NOMO-1 treated with DMSO at 0.1 percent for 48 hours (cell line): ENCODE data around the gene FBXO8.
"Not testable (repeated sequence)": the region's sequence is repeated elsewhere in the genome, so short reads cannot be mapped to it uniquely, and the experiment has no call there.

ENCODE experiments used
- DNase-seq: peaks from one replicate; lab custom pipeline; 2025; ENCODE audit not compliant: unreplicated experiment; lab: John Stamatoyannopoulos, UW

Gene FBXO8

DNA sequence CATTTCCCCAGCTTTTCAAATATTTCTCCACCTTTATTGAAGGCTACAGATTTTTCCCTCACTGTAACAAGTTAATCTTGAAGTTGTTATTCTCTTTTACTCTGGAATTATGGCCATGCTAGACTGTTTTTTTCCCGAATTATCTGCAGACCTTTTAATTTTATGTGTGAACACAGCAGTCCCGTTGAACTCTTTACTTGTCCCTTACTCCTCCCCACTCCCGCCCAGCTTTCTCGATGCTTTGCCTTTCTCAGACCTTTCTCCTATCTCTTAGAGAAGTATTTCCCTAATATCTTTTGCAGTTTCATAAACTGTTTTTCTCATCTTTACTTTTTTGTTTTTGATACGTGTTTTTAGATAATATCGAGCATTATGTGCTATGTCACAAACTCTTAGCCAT, 1.0 kb upstream of the FBXO8 start:
- DNase-seq: no peak

DNA sequence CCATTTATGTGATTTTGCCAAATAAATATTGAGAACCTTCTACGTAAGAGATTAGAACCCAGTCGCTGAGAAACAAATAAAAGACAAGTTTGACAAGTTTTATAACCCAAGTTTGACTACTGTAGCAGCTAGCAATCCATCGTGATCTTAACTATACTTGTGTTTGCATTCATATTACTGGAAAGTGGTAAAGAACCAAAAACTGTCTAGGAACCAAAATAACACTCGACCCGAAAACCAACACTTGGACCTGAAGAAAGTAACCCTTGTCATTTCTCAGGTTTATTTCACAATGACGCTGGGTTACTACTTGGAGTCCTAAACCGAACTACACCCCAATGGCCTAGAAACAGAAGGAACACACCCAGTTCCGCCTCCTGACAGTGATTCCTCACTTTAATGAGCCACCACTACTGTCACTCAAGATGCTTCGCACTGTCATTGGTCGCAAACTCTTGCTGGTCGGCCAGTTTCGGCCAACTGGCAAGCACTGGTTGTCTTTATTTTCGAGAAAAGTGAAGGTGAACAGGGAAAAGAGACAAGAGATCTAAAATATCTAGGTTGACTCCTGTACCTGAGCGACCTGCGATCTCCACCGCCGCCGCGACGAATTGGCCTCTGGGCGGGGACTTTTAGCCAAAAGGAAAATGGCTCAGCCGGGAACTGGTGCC, 496 bp downstream of the FBXO8 start:
- peak; percentile 97 for DNase-seq

DNA sequence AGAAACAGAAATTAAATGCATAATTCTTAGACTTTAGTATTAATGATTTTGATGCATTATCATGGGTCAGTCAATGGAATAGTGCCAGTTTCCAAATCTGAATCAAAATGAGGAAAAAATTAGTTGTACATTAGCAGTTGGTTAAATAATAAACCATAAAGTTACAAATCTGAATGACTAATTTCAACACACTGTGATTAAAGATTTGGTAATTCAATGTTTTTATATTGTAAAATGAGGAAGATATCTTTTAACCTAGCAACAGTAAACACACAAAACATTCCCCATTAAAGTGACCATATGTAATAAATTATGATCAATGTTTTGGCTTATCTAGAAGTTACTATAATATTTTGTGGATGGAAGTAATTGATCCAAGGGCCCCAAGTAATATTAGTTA, 1.6 kb downstream of the FBXO8 start:
- no peak for DNase-seq

DNA sequence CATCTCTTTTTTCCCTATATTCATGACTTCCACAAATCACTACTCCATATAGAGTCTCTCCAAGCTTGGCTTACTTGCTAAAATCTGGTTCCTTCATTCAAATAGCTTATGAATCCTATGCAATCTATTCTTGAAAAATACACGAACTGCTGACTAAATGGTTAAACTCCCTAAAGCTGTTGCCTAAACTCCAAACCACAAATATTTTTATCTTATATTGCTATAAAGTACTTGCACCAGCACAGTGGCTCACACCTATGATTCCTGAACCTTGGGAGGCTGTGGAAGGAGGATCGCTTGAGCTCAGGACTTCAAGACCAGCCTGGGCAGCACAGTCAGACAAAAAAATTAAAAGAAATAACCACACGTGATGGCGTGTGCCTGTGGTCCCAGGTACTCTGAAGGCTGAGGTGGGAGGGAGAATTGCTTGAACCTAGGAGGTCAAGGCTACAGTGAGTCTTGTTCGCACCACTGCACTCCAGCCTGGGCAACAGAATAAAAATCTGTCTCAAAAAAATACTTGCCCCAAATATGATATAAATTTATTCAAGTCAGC, 2.2 kb downstream of the FBXO8 start:
- no peak for DNase-seq

DNA sequence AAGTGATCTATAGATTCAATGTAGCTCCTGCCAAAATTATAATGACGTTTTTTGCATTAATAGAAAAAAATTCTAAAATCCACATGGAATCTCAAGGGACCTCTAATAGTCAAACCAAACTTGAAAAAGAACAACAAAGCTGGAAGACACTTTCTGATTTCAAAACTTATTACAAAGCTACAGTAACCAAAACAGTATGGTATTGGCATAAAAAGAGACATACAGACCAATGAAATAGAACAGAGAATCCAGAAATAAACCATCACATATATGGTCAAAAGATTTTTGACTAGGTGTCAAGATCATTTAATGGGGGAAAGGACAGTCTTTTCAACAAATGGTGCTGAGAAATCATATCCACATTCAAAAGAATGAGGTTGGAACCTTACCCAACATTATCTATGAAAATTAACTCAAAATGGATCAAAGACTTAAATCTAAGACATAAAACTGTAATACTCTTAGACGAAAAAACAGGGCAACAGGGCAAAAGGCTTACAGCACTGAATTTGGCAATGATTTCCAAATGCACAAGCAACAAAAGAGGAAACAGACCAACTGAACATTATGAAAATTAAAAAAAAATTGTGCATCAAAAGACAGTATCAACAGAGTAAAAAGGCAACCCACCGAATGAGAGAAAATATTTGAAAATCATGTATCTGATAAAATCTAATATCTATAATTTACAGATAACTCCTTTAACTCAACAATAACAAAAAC, 3.9 kb downstream of the FBXO8 start:
- peak; percentile 14 for DNase-seq

DNA sequence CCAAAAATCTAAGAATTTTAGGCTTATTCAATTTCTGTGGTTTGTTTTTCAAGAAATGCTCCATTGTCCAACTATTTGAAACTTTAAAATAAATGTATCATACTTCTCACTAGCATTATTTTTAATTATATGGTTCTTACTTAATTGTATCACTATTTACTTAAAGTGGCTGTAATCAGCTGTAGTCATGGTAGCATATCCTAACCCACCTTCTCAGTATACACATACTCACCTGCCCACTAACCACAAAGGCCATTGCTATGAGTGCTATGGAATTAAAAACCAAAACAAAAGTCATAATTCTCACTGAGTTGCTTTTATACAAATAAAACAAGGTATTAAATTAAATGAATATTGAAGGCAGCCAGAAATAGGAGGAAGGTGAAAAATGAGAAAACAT, 5.0 kb downstream of the FBXO8 start:
- DNase-seq: no peak

DNA sequence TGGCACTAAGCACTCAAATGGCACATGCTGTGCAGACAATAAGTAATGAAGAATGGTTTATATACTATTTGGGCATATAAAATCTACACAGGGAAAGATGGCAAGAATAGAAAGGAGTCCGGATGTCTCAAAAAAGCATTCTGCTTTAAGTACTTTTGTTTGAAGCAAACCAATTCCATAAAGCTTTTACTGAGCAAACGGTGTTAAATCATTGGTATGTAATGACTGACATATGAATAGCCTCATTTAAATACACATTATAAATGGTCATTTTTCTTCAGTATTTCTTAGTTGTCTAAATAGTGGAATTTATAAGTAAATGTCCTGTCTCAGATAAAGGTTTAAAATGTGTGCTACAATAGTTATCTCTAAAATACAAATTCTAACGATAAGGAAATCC, 6.0 kb downstream of the FBXO8 start:
- no peak for DNase-seq

DNA sequence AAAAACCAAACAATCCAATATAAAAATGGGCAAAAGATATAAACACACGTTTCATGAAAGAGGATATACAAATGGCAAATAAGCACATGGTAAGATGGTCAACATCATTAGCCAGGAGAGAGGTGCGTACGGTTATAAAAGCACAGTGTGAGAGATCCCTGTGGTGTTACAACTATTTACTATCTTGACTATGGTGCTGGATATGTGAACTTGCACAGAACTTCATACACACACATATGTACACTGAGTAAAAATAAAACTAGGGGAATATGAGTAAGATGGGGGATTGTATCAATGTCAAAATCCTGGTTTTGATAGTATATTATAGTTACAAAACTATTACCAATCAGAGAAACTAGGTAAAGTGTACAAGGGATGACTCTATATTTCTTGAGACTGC, 8.4 kb downstream of the FBXO8 start:
- DNase-seq: no peak

DNA sequence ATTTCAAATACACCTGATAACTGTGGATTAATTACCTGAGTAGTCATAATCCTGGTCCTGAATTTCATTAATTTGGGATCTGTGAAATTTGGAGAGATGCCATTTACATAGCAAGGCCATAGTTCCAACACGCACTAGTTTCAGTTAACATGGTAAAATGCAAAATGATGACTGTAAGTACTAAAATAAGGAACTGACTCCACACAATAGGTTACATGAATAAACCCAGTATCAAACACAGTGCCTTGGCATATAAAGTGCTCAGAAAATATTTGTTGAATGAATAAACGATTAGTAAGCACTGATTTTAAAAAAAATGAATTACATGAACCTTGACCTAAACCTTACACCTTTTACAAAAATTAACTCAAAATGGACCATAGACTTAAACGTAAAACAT, 9.0 kb downstream of the FBXO8 start:
- DNase-seq: no peak

DNA sequence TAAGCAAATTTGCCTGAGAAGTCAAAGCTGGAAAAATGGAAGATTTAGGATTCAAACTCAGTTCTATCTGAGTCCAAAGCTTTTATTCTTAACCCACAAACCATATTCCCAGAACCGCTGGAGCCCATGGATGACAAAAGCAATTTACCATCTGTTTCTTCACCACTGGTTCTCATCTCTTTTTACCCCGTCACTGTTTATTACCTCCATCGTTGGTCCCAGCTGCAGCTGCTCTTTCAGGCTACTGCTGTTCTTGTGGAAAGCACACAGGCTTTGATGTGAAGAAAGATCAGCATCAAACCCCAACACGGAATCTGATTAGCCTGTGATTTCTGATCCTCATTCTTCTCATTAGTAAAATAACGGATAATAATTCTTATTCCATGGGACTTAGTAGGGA, 9.5 kb downstream of the FBXO8 start:
- DNase-seq: no peak

DNA sequence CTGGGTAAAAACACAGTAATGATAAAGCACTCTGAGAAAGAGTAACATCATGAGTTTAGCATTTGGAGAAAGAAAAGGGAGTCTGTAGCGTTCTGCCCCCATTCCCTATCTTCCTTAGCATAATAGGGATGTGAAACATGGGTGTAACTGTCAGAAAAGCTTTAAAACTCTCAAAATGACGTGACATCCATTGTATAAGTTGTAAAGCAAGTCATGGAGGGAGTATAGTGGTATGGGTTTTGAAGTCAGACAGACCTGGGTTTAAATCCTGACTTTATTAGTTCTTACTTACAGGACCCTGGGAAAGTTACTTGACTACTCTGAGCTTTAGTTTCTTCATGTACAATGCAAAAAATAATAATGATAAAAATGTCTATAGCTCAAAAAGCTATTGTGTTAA, 17.1 kb downstream of the FBXO8 start:
- no peak for DNase-seq

DNA sequence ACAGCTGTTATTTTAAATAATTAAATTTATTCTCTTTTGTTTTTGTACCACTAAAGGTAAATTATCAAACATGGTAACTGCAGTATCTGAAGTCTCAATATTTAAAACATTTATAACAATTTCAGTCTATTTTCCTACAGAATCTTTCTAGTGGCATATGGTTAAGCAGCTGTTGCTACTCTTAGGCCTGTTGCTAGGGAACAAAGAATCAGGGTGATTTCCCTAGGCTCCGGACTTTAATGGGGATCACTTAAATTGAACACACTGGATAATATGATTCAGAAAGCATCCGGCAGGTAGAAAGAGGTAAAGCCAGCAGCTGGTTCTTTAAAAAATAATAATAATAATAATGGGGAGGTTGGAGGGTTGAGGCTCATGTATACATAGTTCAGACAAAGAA, 17.6 kb downstream of the FBXO8 start:
- no peak for DNase-seq

DNA sequence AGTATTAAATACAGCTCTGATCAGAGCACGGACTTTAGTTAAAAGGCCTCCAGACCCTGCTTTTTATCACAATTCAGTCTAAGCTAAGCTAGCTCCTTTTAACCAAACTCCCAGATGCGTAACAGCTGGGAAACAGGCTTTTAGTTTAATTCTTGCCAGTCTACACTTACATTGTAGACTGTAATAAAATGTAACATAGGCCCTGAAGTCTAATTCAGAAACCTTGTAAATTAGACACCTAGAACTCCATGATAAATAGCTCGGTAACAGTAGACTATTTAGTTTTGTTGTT, 20.1 kb downstream of the FBXO8 start:
- no peak for DNase-seq

DNA sequence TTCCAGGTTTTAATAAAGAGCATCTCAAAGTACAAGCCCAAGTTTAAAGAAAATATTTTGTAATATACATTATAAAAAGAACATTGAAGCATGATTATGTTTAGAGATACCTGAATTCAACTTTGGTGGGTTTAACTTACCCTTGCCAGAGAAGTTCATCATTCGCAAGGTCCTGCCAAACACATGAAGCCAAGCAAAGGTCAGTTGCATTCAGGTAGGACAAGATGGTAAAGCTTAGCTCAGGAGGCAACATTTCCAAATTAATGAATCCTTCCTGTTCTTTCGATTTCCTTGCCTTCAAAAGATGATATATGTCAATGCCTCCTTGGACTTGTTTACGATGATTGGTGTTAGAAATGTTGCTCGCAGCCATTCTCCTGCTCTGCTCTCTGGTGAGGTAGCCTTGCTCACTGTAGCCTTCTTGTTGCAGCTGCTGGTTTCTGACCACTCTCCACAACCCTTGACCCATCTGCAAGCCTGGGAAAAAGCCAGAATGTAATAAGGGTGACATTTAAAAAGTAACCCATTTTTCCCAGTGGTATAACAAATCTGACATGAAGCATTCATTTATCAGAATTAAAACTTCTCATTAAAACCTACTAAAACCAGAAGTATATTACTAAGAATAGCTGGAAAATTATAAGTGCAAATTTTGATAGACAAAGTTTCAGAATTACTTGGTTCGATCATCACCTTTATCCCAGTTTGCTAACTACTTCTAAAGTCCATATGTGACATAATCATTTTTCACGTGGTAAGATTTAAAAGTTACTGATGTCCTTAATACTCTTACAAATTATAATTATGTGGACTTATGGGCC, 20.6 kb downstream of the FBXO8 start:
- no peak for DNase-seq

DNA sequence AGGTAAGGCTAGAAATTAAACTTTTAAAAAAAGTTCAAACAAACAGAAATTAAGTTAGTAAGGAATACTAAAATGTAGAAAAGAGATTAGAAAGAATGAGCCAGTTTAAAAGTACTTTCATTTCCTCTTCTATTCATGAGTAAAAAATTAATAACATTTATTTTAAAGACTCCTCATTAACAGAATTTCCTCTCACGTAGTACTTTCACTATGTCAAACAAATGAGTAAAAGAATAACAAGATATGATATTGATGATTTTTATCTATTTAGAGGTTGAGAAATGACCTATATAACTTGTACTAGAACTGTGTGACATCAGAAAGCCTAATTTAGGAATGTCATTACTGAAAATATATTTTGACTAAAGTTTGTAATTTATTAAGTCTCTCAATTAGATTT, 22.0 kb downstream of the FBXO8 start:
- not testable (repeated sequence) for DNase-seq

DNA sequence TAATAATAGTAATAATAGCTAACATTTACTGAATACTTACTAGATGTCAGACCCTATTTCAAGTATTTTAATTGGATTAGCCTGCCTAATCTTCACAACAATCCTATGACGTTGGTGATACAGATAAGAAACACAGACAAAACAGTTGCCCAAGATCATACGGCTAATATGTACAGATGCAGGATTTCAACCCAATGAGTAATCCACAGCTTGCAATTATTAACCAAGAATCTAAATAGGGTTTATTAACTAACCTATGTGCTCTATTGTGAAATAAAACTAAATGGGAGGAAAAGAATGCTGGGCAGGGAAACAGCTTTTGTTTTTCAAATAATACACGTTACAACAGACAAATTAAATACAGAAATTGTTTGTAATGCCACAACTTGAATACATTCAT, 23.4 kb downstream of the FBXO8 start:
- no peak for DNase-seq

DNA sequence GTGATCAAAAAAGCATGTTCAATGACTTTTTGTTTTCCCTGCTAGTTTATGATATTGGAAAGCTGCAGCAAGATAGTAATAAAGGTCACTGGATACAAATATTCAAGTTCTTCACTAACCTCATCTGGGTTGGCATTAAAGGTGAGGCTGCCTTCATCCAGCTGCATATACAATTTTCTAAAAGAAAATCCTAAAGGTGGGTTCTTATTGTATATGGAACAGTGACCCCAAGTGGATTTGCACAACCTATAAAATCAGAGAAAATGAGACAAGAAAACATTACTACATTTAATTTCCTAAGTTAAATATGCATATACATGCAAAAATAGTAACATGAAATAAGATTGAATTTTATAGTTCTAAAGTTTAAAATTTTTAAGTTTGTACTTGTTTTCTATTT, 23.9 kb downstream of the FBXO8 start:
- DNase-seq: no peak

DNA sequence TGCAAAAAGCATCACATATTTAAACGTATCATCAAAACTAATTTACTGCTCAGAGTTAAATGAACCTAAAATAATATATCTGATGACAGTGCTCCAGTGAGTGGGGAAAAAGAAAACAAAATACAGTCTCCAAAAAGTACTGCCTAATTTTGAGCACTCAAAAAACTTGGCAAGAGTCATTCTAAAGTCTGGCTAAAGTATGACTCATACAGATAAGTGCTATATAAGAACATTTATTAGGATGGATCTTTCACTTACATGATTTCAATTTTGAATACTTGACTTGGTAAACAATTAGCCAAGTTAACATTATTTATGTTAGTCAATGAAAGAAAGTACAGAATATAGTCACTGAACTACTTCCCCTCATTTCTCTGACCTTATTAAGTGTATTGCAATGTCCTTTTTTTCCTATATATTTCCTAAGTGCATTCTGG, 27.2 kb downstream of the FBXO8 start:
- DNase-seq: no peak

DNA sequence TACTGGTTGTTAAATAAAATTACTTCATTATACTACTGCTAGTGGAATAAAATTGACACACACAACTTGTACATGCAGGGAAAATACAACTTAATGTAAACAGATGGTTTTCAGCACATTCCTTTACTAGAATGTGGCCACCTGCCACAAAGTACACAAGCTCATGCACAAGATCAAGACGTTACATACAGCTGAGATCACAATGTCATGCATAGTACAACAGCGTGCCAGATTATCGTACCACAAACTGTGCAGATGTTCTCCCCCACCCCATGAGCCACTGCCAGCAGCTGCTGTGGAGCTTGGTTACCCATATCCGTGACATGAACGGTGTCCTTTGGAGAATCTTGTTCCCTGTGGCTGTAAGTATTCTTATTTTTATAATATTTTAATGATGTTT, 27.7 kb downstream of the FBXO8 start:
- DNase-seq: no peak

DNA sequence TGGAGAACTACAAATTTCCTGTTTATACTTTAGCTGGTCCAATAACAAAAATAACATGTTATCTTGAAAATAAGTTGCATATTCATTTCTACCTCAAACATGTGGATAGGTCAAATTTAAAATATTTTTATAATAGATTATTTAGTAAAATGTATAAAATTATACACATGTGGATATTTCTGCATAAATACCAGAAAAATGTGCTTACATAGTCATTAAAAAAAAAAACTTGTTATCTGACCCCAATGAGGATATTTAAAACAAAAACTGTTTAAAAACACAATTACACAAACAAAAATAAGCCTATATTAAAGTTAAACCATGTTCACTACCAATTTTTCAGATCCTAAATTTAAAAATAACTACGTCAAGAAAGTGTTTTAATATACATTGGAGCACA, 28.1 kb downstream of the FBXO8 start:
- DNase-seq: no peak

DNA sequence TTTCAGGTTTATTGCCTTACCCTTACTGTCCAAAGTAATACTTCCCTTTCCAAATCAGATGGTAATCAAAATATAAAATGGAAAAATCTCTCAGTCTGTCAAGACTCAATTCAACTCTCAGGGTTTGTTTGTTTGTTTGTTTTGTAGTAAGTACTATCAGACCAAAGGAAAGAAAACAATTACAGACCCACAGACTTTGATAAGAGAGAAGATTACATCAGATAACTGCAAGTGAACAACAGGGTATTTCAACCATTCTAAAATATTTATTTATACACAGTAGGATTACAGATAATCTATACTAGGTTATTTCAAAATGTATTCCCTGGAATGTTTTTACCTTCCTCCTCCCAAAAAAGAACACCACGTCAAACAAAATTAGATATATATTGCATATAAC, 28.9 kb downstream of the FBXO8 start:
- DNase-seq: no peak

DNA sequence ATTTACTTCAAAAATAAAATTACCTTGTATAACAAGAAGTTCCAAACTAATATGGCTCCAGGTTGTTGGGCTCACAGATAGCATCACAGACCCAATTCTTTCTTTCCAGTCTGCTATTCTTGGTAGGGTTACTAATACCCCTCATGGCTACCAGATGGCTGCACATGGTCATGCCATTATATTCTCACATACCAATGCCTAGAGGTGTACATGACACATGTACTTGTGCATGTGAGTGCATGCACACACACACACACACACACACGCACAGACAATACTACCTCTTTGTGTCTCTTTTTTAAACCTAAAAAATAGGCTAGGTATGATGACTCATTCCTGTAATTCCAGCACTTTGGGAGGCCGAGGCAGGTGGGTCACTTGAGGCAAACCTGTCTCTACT, 31.1 kb downstream of the FBXO8 start:
- DNase-seq: no peak
